CD14-positive monocyte (primary cell): ENCODE data around the gene IFI27. TPM values are rescaled to one million over a fixed set of nuclear protein-coding genes. Genes with fewer than 3 reads are reported as not detected.

Experiments used
- DNase-seq, 3 donors: peaks; one replicate each; pipeline ENCODE4 v3.0.0-alpha.2; 2011 to 2022
- H2AFZ ChIP-seq: 2 replicates; pipeline ENCODE4 v1.6.0; 2012; ENCODE audit warnings: mild to moderate bottlenecking, low read depth, low read length, inconsistent platforms; ENCODE audit not compliant: insufficient read depth, poor library complexity, severe bottlenecking
- H3K27ac ChIP-seq, 2 donors: 1 replicate in 1 of 2; 2 replicates in 1 of 2; pipeline ENCODE4 v1.5.1; 2012 to 2013; ENCODE audit warnings: low read length in 2 of 2, control low read depth in 1 of 2, inconsistent platforms in 1 of 2, low read depth in 1 of 2, mild to moderate bottlenecking in 1 of 2
- H3K27me3 ChIP-seq, 2 donors: one replicate each; pipeline versions ENCODE4 v1.6.0 to v1.6.1; 2011 to 2013; ENCODE audit warnings: low read length in 2 of 2; ENCODE audit not compliant: control insufficient read depth in 2 of 2, insufficient read depth in 2 of 2
- H3K36me3 ChIP-seq, 2 donors: replicated peaks in 1 of 2; 1 replicate in 1 of 2; 2 replicates in 1 of 2; pipeline versions ENCODE4 v1.5.1 to v1.6.1; 2012 to 2013; ENCODE audit warnings: low read length in 2 of 2, control low read depth in 1 of 2, inconsistent platforms in 1 of 2, mild to moderate bottlenecking in 1 of 2; ENCODE audit not compliant: insufficient read depth in 2 of 2, control insufficient read depth in 1 of 2
- H3K4me1 ChIP-seq, 2 donors: 1 replicate in 1 of 2; 2 replicates in 1 of 2; pipeline versions ENCODE4 v1.5.1 to v1.6.1; 2012 to 2013; ENCODE audit warnings: low read length in 2 of 2, control low read depth in 1 of 2, inconsistent platforms in 1 of 2, mild to moderate bottlenecking in 1 of 2, moderate library complexity in 1 of 2; ENCODE audit not compliant: insufficient read depth in 2 of 2, control insufficient read depth in 1 of 2
- H3K4me2 ChIP-seq: replicated peaks from 2 replicates; pipeline ENCODE3; 2012; ENCODE audit warnings: low read length, moderate library complexity, mild to moderate bottlenecking; ENCODE audit not compliant: poor library complexity, severe bottlenecking; ENCODE audit errors: extremely low read depth
- H3K4me3 ChIP-seq, 3 experiments: fragments of 200-600 bp in 1 of 3; sonication (generic) in 1 of 3; replicated peaks in 1 of 3; 1 replicate in 2 of 3; 2 replicates in 1 of 3; pipeline ENCODE4 v1.5.1; 2011 to 2013; ENCODE audit warnings: low read length in 3 of 3, mild to moderate bottlenecking in 3 of 3, control low read depth in 2 of 3, low read depth in 2 of 3, inconsistent platforms in 1 of 3, moderate library complexity in 1 of 3
- H3K79me2 ChIP-seq: 2 replicates; pipeline ENCODE4 v1.6.0; 2012; ENCODE audit warnings: mild to moderate bottlenecking, control low read depth, inconsistent platforms, low read length, moderate library complexity; ENCODE audit not compliant: insufficient read depth
- H3K9ac ChIP-seq: 2 replicates; pipeline ENCODE4 v1.6.0; 2017; ENCODE audit warnings: low read length, mild to moderate bottlenecking; ENCODE audit not compliant: insufficient read depth, poor library complexity, severe bottlenecking
- H3K9me3 ChIP-seq, 2 donors: replicated peaks in 1 of 2; 1 replicate in 1 of 2; 2 replicates in 1 of 2; pipeline versions ENCODE4 v1.5.1 to v1.6.1; 2012 to 2013; ENCODE audit warnings: low read length in 2 of 2, control low read depth in 1 of 2; ENCODE audit not compliant: control insufficient read depth in 1 of 2, insufficient read depth in 1 of 2
- H4K20me1 ChIP-seq: 2 replicates; pipeline ENCODE4 v1.6.0; 2012; ENCODE audit warnings: mild to moderate bottlenecking, low read length, control low read depth, moderate library complexity; ENCODE audit not compliant: insufficient read depth
- H3K27ac Mint-ChIP-seq, 7 donors: one replicate each; pipeline ENCODE4 v1.8.0; 2020; ENCODE audit warnings: mild to moderate bottlenecking in 7 of 7, mixed read lengths in 7 of 7, moderate library complexity in 6 of 7, inconsistent platforms in 2 of 7
- H3K27me3 Mint-ChIP-seq, 3 donors: one replicate each; pipeline ENCODE4 v1.8.0; 2021 to 2022; ENCODE audit warnings: low read depth in 3 of 3, mild to moderate bottlenecking in 3 of 3, mixed read lengths in 3 of 3, moderate library complexity in 3 of 3, inconsistent platforms in 1 of 3
- H3K36me3 Mint-ChIP-seq, 2 donors: one replicate each; pipeline ENCODE4 v1.8.0; 2020; ENCODE audit warnings: mixed read lengths in 2 of 2, inconsistent platforms in 1 of 2, mild to moderate bottlenecking in 1 of 2
- H3K4me1 Mint-ChIP-seq: one replicate; pipeline ENCODE4 v1.8.0; 2020; ENCODE audit warnings: mild to moderate bottlenecking, mixed read lengths
- H3K4me3 Mint-ChIP-seq, 2 donors: one replicate each; pipeline ENCODE4 v1.8.0; 2020; ENCODE audit warnings: mild to moderate bottlenecking in 2 of 2, mixed read lengths in 2 of 2, moderate library complexity in 1 of 2
- H3K9me3 Mint-ChIP-seq, 7 donors: one replicate each; pipeline ENCODE4 v1.8.0; 2020 to 2022; ENCODE audit warnings: mixed read lengths in 7 of 7, mild to moderate bottlenecking in 6 of 7, moderate library complexity in 6 of 7, inconsistent platforms in 2 of 7
- WGBS: methylation state at CpG from one replicate; pipeline ENCODE4 v1.1.5; 2013; ENCODE audit warnings: missing lambda C conversion rate; ENCODE audit not compliant: insufficient coverage; 5-methylcytosine and 5-hydroxymethylcytosine counted together
- intact Hi-C, 2 donors: fragments of 100-400 bp; cut with micrococcal nuclease; formaldehyde crosslinking; loops; one replicate each; pipeline versions ENCODE4 v1.15.0 to v1.15.1; 2023
- polyA plus RNA-seq, 3 donors: library from polyadenylated mRNA; depleted of rRNA in 1 of 3; unstranded in 2 of 3; stranded (reverse) in 1 of 3; fragments of 300-500 nt in 2 of 3; fragments of >200 nt in 1 of 3; fragmentation: Illumina TruSeq in 2 of 3; gene quantifications; 1 replicate in 2 of 3; 2 replicates in 1 of 3; pipeline ENCODE4 v1.2.3, GENCODE V29; 2012 to 2021
- TF ChIP-seq, protein P1 (sequence below): fragments of 200-600 bp; IDR thresholded peaks from one replicate; pipeline ENCODE4 v1.8.0; 2022; ENCODE audit warnings: antibody characterized with exemption, mild to moderate bottlenecking

IFI27 gene
- polyA plus RNA-seq, 3 donors: 3.0 to 3.9 (median 3.3) TPM

- TF ChIP-seq, protein P1, sequence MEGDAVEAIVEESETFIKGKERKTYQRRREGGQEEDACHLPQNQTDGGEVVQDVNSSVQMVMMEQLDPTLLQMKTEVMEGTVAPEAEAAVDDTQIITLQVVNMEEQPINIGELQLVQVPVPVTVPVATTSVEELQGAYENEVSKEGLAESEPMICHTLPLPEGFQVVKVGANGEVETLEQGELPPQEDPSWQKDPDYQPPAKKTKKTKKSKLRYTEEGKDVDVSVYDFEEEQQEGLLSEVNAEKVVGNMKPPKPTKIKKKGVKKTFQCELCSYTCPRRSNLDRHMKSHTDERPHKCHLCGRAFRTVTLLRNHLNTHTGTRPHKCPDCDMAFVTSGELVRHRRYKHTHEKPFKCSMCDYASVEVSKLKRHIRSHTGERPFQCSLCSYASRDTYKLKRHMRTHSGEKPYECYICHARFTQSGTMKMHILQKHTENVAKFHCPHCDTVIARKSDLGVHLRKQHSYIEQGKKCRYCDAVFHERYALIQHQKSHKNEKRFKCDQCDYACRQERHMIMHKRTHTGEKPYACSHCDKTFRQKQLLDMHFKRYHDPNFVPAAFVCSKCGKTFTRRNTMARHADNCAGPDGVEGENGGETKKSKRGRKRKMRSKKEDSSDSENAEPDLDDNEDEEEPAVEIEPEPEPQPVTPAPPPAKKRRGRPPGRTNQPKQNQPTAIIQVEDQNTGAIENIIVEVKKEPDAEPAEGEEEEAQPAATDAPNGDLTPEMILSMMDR: no peak
- Mint-ChIP-seq H3K27ac (peak overlapping the region; percentile 91 to 99 (median 96)), H3K36me3 (peaks cover 23 to 35% of the 10 kb centered on the region in 2 donors), H3K9me3 (peaks cover 4 to 10% (median 7%) of the 10 kb centered on the region in 7 donors), H3K4me1 (peaks cover 45% of the 10 kb centered on the region), H3K27me3 (peaks cover 0 to 2% (median 0%) of the 10 kb centered on the region in 3 donors), H3K4me3 (peak overlapping the region; percentile 100)
- H3K9me3 ChIP-seq: peaks cover 0 to under 1% of the 10 kb centered on the region in 2 donors
- H3K4me3 ChIP-seq: peak overlapping the region; percentile 81 to 93 (median 83)
- peak overlapping the region; percentile 86 for H2AFZ ChIP-seq
- peaks cover 31 to 44% of the 10 kb centered on the region in 2 donors for H3K4me1 ChIP-seq
- peaks cover 52% of the 10 kb centered on the region for H4K20me1 ChIP-seq
- peaks cover 12 to 28% of the 10 kb centered on the region in 2 donors for H3K36me3 ChIP-seq
- intact Hi-C loops: loop anchor here (5.0 kb wide), 2 partner anchors 53 to 97 kb away; partner anchors contain the start of gene OTUB2 (in 1 of the 2)
- H3K4me2 ChIP-seq: peak overlapping the region; percentile 97
- H3K9ac ChIP-seq: peak overlapping the region; percentile 90
- peak; percentile 13 to 30 (median 22) for DNase-seq
- 2% methylated on average over 11 of the region's 15 CpGs for WGBS
- H3K27ac ChIP-seq: peak overlapping the region; percentile 81 to 87
- H3K27me3 ChIP-seq: no peaks in the 10 kb centered on the region
- H3K79me2 ChIP-seq: peaks cover 69% of the 10 kb centered on the region
Measured at GRCh38 chr14:94079891-94080620, 30.5 kb upstream of the IFI27 start.

- peak within 1 kb of the TSS; percentile 91 to 99 (median 96) for H3K27ac Mint-ChIP-seq
- peaks cover 41% of the 10 kb centered on the region for H3K4me1 Mint-ChIP-seq
- peak within 1 kb of the TSS; percentile 90 for H3K9ac ChIP-seq
- peak within 1 kb of the TSS; percentile 100 for H3K4me3 Mint-ChIP-seq
- no peaks in the 10 kb centered on the region for H3K9me3 ChIP-seq
- H3K4me2 ChIP-seq: peak within 1 kb of the TSS; percentile 97
- peak within 1 kb of the TSS; percentile 81 to 93 (median 83) for H3K4me3 ChIP-seq
- peaks cover 45% of the 10 kb centered on the region for H4K20me1 ChIP-seq
- H3K4me1 ChIP-seq: peaks cover 31 to 44% of the 10 kb centered on the region in 2 donors
- no peaks in the 10 kb centered on the region for H3K27me3 ChIP-seq
- under 1% methylated on average over 77 of the region's 77 CpGs for WGBS
- peaks cover 0 to 3% (median 0%) of the 10 kb centered on the region in 7 donors for H3K9me3 Mint-ChIP-seq
- intact Hi-C loops: loop anchor here in 1 of 2 donors (5.0 kb wide), 1 partner anchor 54 kb away; the partner anchor contains the start of gene OTUB2
- peak; percentile 92 to 94 (median 93) for DNase-seq
- peaks cover 11 to 24% of the 10 kb centered on the region in 2 donors for H3K36me3 ChIP-seq
- peak within 1 kb of the TSS; percentile 81 to 87 for H3K27ac ChIP-seq
- TF ChIP-seq, protein P1: no peak
- peaks cover 0 to 2% (median 0%) of the 10 kb centered on the region in 3 donors for H3K27me3 Mint-ChIP-seq
- peaks cover 17 to 29% of the 10 kb centered on the region in 2 donors for H3K36me3 Mint-ChIP-seq
- peaks cover 61% of the 10 kb centered on the region for H3K79me2 ChIP-seq
- H2AFZ ChIP-seq: peak within 1 kb of the TSS; percentile 86
Measured at GRCh38 chr14:94080621-94081385, 29.7 kb upstream of the IFI27 start, which contains the start of the genes DDX24 and IFI27L1. Gene DDX24 (minus strand): TSS chr14:94081202. CDS start chr14:94079742, 1,460 bp downstream. Gene IFI27L1 (plus strand): TSS chr14:94081310. CDS start chr14:94096938, 15,628 bp downstream.
